Right atrium auricular region (tissue), 2 donors: ENCODE data around the gene TMEM221. TPM values are rescaled to one million over a fixed set of nuclear protein-coding genes. Genes with fewer than 3 reads are reported as not detected.

Source experiments
- DNase-seq: peaks from one replicate; pipeline ENCODE4 v3.0.0-alpha.2; 2019; ENCODE audit warnings: low spot score
- H3K27ac ChIP-seq, 2 donors: fragments of 200-600 bp; sonication (generic); 1 replicate in 1 of 2; 2 replicates in 1 of 2; pipeline ENCODE4 v1.5.1; 2016 to 2019
- H3K27me3 ChIP-seq, 2 donors: fragments of 200-600 bp; sonication (generic); one replicate each; pipeline versions ENCODE4 v1.5.1 to v1.6.0; 2017 to 2019
- H3K36me3 ChIP-seq: fragments of 200-600 bp; sonication (generic); one replicate; pipeline ENCODE4 v1.5.1; 2016
- H3K4me1 ChIP-seq, 2 donors: fragments of 200-600 bp; sonication (generic); one replicate each; pipeline versions ENCODE4 v1.5.1 to v1.6.0; 2017 to 2019
- H3K4me3 ChIP-seq, 2 donors: fragments of 200-600 bp; sonication (generic); 1 replicate in 1 of 2; 2 replicates in 1 of 2; pipeline ENCODE4 v1.5.1; 2017 to 2019; ENCODE audit warnings: mild to moderate bottlenecking in 1 of 2, moderate library complexity in 1 of 2
- H3K9me3 ChIP-seq, 2 donors: fragments of 200-600 bp; sonication (generic); one replicate each; pipeline ENCODE4 v1.5.1; 2019
- total RNA-seq, 2 donors: library from RNA; depleted of rRNA; stranded (reverse); fragments of >200 nt; gene quantifications; one replicate each; pipeline ENCODE4 v1.1.0, GENCODE V29; 2016
- TF ChIP-seq, protein P1 (sequence below), 2 donors: fragments of 200-600 bp; sonication (generic); IDR thresholded peaks; one replicate each; pipeline ENCODE4 v1.5.1; 2019; ENCODE audit warnings: antibody characterized with exemption in 2 of 2

TMEM221 gene
- total RNA-seq, 2 donors from 2014 or later: 0.30 to 0.51 TPM

DNA sequence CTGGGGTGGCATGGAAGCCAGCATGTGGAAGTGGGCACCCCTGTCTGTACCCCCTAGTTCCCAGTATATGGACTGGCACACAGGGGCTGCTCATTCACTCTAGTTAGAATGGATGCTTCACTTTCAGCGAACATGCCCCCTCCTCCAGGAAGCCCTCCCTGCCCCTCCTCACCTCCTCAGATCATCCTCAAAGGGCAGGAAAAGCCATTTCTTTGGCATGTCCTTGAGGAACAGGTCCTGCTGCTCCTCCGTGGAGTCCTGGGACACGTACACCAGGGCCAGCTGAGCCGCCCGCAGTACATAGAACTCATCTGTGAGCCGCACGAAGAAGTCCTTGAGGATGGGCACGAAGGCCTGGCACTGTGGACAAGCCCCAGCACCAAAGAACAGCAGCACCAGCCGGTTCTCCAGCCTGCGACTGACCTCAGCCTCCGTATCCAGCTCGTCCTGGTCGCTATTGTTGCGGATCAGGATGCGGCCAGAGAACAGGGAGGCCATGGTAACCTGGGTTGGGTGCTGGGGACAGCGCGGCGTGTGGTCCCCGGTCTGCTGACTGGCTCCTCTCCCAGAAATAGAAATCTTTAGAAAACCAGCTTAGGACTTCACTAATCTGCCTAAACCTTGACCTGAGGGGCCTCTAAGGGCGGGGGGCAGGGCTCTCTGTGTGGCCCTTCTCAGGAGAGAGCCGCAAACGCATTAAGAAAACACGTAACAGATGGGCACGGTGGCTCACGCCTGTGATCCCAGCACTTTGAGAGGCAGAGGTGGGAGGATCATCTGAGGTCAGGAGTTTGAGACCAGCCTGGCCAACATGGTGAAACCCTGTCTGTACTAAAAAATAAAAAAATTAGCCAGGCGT, 12.1 kb upstream of the TMEM221 start, which contains the start of gene NXNL1:
Gene NXNL1, minus strand, starts transcription at position 555 of the 859 bp plus-strand sequence. Its CDS starts 57 bp downstream, at position 498.
- TF ChIP-seq, protein P1, sequence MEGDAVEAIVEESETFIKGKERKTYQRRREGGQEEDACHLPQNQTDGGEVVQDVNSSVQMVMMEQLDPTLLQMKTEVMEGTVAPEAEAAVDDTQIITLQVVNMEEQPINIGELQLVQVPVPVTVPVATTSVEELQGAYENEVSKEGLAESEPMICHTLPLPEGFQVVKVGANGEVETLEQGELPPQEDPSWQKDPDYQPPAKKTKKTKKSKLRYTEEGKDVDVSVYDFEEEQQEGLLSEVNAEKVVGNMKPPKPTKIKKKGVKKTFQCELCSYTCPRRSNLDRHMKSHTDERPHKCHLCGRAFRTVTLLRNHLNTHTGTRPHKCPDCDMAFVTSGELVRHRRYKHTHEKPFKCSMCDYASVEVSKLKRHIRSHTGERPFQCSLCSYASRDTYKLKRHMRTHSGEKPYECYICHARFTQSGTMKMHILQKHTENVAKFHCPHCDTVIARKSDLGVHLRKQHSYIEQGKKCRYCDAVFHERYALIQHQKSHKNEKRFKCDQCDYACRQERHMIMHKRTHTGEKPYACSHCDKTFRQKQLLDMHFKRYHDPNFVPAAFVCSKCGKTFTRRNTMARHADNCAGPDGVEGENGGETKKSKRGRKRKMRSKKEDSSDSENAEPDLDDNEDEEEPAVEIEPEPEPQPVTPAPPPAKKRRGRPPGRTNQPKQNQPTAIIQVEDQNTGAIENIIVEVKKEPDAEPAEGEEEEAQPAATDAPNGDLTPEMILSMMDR (IDR thresholded peaks at IDR 0.05): no peak
- no peak for DNase-seq
- Histone ChIP-seq H3K4me3 (no peak within 1 kb of the TSS), H3K4me1 (peaks cover 0 to 4% of the 10 kb centered on the region in 2 donors), H3K27me3 (peaks cover 4 to 14% of the 10 kb centered on the region in 2 donors), H3K36me3 (no peaks in the 10 kb centered on the region), H3K27ac (no peak within 1 kb of the TSS), H3K9me3 (no peaks in the 10 kb centered on the region)

DNA sequence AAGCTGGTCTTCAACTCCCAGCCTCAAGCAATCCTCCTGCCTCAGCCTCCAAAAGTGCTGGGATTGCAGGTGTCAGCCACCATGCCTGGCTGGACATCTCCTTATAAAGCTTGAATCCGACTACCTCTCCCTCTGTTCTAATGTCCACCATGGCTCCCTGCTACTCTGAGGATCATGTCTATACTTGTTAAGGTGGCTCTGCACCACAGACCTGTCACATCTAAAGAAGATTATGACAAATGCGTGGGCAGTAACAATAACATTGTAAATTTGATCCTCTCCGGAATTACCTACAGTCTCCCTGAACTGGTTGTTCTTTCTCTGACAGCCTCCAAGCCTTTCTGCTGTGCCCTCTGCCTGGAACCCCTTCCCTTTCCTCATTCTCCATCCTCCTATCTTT, 10.5 kb upstream of the TMEM221 start:
- no peak overlapping the region for H3K4me3 ChIP-seq
- no peaks in the 10 kb centered on the region for H3K9me3 ChIP-seq
- TF ChIP-seq, protein P1 (IDR thresholded peaks at IDR 0.05): no peak
- no peak overlapping the region for H3K27ac ChIP-seq
- DNase-seq: no peak
- peaks cover 16 to 28% of the 10 kb centered on the region in 2 donors for H3K27me3 ChIP-seq
- peaks cover 0 to 11% of the 10 kb centered on the region in 2 donors for H3K4me1 ChIP-seq
- H3K36me3 ChIP-seq: no peaks in the 10 kb centered on the region

DNA sequence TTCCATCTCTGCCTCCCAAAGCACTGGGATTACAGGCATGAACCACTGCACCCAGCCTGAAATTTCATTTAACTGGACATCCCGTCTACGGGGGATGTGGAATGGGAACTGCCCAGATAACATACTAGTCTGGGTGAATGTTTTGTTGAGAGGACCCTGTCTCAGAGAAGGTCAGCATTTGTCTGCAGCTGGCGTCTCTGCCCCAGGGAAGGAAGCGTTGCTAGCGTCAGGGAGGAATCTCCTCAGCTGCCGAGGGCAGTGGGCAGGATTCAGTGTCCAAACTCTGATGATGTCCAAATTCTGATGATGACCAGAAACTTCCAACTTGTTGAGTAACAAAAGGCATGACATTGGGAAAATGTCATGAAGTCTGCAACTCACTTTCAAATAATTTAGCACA, 9.1 kb upstream of the TMEM221 start:
- no peak overlapping the region for H3K4me3 ChIP-seq
- TF ChIP-seq, protein P1 (IDR thresholded peaks at IDR 0.05): no peak
- H3K27me3 ChIP-seq: peaks cover 16 to 28% of the 10 kb centered on the region in 2 donors
- no peak overlapping the region for H3K27ac ChIP-seq
- H3K9me3 ChIP-seq: no peaks in the 10 kb centered on the region
- DNase-seq: no peak
- H3K36me3 ChIP-seq: no peaks in the 10 kb centered on the region
- H3K4me1 ChIP-seq: peaks cover 0 to 11% of the 10 kb centered on the region in 2 donors

DNA sequence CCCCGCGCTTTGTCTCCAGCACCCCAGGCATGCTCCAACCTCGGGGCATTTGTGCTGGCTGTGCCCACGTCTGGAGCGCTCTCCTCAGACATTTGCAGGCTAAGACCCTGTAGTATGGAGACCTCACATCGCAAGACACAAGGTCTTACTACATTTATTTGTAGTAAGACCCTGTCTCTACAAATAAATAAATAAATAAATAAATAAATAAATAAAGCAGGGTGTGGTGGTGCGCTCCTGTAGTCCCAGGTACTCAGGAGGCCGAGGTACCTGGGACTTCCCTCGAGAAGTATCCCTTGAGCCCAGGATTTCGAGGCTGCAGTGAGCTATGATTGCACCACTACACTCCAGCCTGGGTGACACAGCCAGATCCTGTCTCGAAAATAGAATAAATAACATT, 7.7 kb upstream of the TMEM221 start:
- peaks cover 0 to 11% of the 10 kb centered on the region in 2 donors for H3K4me1 ChIP-seq
- H3K27ac ChIP-seq: no peak overlapping the region
- no peaks in the 10 kb centered on the region for H3K36me3 ChIP-seq
- no peak overlapping the region for H3K4me3 ChIP-seq
- peaks cover 16 to 28% of the 10 kb centered on the region in 2 donors for H3K27me3 ChIP-seq
- no peaks in the 10 kb centered on the region for H3K9me3 ChIP-seq
- DNase-seq: no peak
- TF ChIP-seq, protein P1 (IDR thresholded peaks at IDR 0.05): no peak

DNA sequence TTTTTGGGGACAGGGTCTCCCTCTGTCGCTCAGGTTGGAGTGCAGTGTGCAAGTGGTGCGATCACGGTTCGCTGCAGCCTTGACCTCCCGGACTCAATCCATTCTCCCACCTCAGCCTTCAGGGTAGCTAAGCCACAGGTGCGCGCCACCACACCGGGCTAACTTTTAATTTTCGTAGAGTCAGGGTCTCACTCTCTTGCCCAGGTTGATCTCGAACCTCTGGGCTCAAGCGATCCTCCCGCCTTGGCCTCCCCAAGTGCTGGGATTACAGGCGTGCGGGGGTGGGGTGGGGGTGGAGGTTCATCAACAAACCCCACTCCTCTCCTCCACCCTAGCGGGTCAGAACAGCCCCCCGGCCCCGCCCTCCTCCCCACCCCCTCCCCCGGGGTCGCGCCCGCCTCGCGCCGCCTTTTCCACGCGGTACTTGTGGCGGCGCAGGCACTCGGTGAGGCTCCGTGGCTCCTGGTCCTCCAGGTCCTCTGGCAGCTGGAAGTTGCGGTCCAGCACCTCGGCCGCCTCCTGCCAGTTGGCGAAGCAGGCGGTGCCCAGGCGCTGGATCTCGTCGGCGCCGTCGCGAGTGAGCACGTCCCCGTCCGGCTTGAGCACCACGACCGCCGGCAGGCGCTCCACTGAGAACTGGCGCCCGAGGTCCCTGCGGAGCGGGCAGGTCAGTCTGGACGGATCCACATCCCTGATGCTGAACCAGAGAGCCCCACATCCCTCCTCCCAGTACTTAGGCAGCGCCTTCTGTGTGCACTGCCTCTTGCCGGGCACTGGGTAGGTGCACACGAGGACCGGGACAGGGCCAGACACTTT, 7.0 kb upstream of the TMEM221 start:
- DNase-seq: no peak
- Histone ChIP-seq H3K9me3 (no peaks in the 10 kb centered on the region), H3K4me3 (no peak overlapping the region), H3K27me3 (peaks cover 16 to 28% of the 10 kb centered on the region in 2 donors), H3K27ac (no peak overlapping the region), H3K4me1 (peaks cover 0 to 11% of the 10 kb centered on the region in 2 donors), H3K36me3 (no peaks in the 10 kb centered on the region)
- TF ChIP-seq, protein P1 (IDR thresholded peaks at IDR 0.05): no peak
